Upper lobe of right lung (tissue), 1 donor: ENCODE measurements around the gene NMNAT3. TPM values are rescaled to one million over a fixed set of nuclear protein-coding genes. Genes with fewer than 3 reads are reported as not detected.
"Not testable (repeated sequence)": the region's sequence is repeated elsewhere in the genome, so short reads cannot be mapped to it uniquely, and the experiment has no call there.

Experiments
- ATAC-seq: fragments of 200-7000 bp; cut with Tn5 transposase; one replicate; pipeline ENCODE4 v1.9.1; 2020; ENCODE audit warnings: mild to moderate bottlenecking, moderate library complexity
- DNase-seq: peaks from one replicate; pipeline ENCODE4 v3.0.0-alpha.2; 2020
- H3K27ac ChIP-seq: fragments of 200-600 bp; one replicate; pipeline ENCODE4 v1.8.0; 2022
- H3K27me3 ChIP-seq: fragments of 200-600 bp; one replicate; pipeline ENCODE4 v1.8.0; 2022; ENCODE audit warnings: mild to moderate bottlenecking
- H3K36me3 ChIP-seq: fragments of 200-600 bp; one replicate; pipeline ENCODE4 v1.8.0; 2022
- H3K4me1 ChIP-seq: fragments of 200-600 bp; one replicate; pipeline ENCODE4 v1.8.0; 2022
- H3K4me3 ChIP-seq: fragments of 200-600 bp; one replicate; pipeline ENCODE4 v1.8.0; 2022; ENCODE audit warnings: mild to moderate bottlenecking
- H3K9me3 ChIP-seq: fragments of 200-600 bp; one replicate; pipeline ENCODE4 v1.8.0; 2022
- intact Hi-C: fragments of 100-400 bp; cut with DNase I; formaldehyde crosslinking; loops from one replicate; pipeline ENCODE4 v1.11.0; 2022
- total RNA-seq: library from RNA; stranded (reverse); fragmentation: NEBNext Ultra II Directional; extraction: Animal tissue kit (Norgen Biotek cat#: 25700); gene quantifications from one replicate; pipeline ENCODE4 v1.2.1, GENCODE V29; 2021
- TF ChIP-seq, protein P1 (sequence below): fragments of 200-600 bp; IDR thresholded peaks from one replicate; pipeline ENCODE4 v1.8.0; 2022; ENCODE audit warnings: antibody characterized with exemption
- donor health status: DM: no; HTN: yes; CAD: no; lungs with severe emphysema.

NMNAT3 gene
- total RNA-seq, 1 donor from 2014 or later = 4.6 TPM

DNA sequence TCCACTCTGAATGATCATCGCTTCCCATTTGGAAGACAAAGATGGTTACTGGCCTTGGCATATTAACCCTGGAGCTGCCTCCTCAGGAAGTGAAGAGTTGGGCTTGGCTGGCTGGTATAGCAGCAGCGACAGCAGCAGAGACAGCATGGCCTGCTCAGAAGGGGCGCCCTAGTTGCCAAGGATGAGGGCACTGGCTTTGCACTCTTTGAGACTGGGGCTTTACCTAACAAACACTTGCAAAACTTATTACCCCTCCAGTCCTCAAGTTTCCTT, 69.7 kb downstream of the NMNAT3 start:
- no peaks in the 10 kb centered on the region for H3K36me3 ChIP-seq
- H3K9me3 ChIP-seq = no peaks in the 10 kb centered on the region
- TF ChIP-seq, protein P1, sequence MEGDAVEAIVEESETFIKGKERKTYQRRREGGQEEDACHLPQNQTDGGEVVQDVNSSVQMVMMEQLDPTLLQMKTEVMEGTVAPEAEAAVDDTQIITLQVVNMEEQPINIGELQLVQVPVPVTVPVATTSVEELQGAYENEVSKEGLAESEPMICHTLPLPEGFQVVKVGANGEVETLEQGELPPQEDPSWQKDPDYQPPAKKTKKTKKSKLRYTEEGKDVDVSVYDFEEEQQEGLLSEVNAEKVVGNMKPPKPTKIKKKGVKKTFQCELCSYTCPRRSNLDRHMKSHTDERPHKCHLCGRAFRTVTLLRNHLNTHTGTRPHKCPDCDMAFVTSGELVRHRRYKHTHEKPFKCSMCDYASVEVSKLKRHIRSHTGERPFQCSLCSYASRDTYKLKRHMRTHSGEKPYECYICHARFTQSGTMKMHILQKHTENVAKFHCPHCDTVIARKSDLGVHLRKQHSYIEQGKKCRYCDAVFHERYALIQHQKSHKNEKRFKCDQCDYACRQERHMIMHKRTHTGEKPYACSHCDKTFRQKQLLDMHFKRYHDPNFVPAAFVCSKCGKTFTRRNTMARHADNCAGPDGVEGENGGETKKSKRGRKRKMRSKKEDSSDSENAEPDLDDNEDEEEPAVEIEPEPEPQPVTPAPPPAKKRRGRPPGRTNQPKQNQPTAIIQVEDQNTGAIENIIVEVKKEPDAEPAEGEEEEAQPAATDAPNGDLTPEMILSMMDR = no peak
- ATAC-seq (no peak), DNase-seq (no peak)
- intact Hi-C loops = no loop called here
- H3K27me3 ChIP-seq = no peaks in the 10 kb centered on the region
- no peak overlapping the region for H3K27ac ChIP-seq
- no peak overlapping the region for H3K4me3 ChIP-seq
- no peaks in the 10 kb centered on the region for H3K4me1 ChIP-seq

DNA sequence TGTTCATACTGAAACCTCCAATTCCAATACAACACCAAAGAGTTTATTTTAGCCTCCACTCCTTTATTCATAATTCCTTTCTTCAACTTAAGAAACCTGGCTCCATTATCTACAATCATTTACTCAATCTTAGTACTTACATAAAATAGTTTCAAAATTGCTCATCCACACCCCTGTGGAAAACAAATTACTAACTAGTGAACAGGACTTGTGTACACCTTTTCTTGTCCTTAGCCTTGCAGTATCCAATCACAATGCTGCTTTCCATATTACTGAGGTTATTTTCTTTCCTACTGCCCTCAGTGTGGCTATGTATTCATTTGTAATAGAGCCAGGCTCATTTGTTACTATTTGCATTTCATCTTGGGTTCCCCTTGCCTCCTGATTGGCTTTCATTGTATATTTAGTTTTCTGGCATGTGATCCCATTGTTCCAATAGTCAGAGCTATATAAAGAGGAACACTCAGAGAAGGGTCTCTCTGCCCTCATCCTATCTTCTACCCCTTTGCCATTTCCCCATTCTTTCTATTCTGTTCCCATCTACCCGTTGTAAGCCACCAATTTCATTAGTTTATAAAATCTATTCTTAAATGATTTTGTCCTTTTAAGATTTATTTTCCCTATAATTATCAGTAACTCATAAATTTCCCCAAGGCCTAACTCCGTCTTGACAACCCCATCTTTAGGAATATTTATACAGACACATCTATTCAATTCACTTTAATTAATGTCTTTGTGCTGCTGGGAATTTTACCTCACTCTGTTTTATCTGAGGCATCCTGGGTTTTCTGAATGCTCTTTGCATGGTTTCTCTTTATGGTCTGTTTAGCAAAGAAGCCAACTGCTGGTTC, 70.3 kb downstream of the NMNAT3 start:
- H3K27me3 ChIP-seq = no peaks in the 10 kb centered on the region
- no peaks in the 10 kb centered on the region for H3K4me1 ChIP-seq
- TF ChIP-seq, protein P1 = no peak
- intact Hi-C loops = no loop called here
- no peak for DNase-seq
- H3K9me3 ChIP-seq = no peaks in the 10 kb centered on the region
- H3K4me3 ChIP-seq = no peak overlapping the region
- no peaks in the 10 kb centered on the region for H3K36me3 ChIP-seq
- ATAC-seq = no peak
- H3K27ac ChIP-seq = no peak overlapping the region

DNA sequence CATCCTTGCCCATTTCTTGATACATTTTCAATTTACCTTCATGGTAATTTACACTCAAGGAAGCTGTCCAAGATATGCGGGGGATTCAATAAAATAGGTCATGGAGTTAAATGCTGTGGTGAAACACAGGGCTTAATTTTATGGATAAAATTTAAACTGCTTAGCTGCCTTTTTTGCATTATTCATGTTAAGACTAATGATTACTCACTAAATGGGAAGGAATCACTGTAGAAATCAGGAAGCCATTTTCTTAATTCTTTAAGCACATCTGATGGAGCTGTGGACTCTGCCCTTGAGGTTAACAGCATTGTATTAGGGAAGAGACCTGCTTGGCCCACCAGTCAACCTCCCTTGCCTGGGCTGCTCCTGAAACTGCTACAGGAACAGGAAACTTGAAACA, 75.8 kb downstream of the NMNAT3 start:
- H3K36me3 ChIP-seq = no peaks in the 10 kb centered on the region
- DNase-seq (no peak), ATAC-seq (no peak)
- no peak overlapping the region for H3K27ac ChIP-seq
- TF ChIP-seq, protein P1 = no peak
- H3K27me3 ChIP-seq = no peaks in the 10 kb centered on the region
- no peak overlapping the region for H3K4me3 ChIP-seq
- no peaks in the 10 kb centered on the region for H3K4me1 ChIP-seq
- no peaks in the 10 kb centered on the region for H3K9me3 ChIP-seq
- intact Hi-C loops = no loop called here

DNA sequence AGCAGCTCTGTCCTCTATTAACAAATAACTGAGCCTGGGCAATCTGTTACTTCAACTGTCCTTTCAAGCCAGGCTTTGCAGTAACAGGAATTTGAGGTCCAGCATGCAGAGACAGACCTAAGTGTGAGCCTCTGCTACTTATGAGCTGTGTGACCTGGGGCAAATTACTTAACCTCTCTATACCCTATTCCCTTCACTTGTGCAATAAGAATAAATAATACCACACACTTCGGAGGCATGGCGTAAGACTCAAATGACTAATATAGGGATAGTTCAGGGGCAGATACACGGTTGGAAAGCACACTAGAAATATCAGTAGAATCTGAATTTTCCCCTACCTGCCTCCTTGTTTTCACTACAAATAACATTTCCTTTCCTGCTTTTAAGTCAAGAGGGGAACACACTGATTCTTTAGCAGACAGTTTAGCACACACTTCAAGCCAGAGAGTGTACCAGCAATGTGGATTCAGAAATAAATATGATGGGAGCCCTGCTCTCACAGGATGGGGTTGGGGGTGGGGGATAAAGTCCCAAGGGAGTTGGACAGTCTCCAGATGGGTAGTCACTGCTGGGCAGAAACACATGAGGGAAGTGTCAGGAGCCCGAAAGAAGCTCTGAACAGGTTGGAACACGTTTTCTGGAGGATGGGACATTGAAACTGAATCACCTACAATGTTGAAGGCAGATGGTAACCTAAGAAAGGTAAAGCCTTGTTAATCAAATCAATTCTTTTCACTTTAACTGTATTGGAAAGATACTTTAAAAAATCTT, 76.4 kb downstream of the NMNAT3 start:
- TF ChIP-seq, protein P1 = no peak
- intact Hi-C loops = no loop called here
- H3K4me1 ChIP-seq = no peaks in the 10 kb centered on the region
- H3K4me3 ChIP-seq = no peak overlapping the region
- no peaks in the 10 kb centered on the region for H3K27me3 ChIP-seq
- ATAC-seq (no peak), DNase-seq (no peak)
- H3K9me3 ChIP-seq = no peaks in the 10 kb centered on the region
- no peaks in the 10 kb centered on the region for H3K36me3 ChIP-seq
- H3K27ac ChIP-seq = no peak overlapping the region

DNA sequence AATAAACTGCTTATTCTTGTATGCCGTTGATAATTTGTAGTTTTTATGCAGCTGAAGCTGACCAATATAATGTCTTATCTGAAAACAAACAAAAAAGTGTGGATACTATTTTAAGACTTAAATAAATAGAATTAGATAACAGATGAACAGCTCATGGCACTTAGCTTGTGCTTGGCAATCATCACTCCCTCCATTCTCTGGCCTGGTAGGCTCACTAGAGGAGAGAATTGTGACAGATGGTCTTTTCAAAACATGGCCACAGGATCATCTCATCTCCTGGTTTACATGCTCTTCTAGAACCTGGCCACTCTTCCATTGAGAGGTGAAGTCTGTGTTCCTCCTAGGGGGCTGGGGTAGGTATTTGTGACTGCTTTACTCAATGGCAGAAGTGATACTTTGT, 79.8 kb downstream of the NMNAT3 start:
- ATAC-seq = no peak
- H3K27me3 ChIP-seq = no peaks in the 10 kb centered on the region
- H3K36me3 ChIP-seq = no peaks in the 10 kb centered on the region
- TF ChIP-seq, protein P1 = no peak
- no peak overlapping the region for H3K4me3 ChIP-seq
- H3K4me1 ChIP-seq = no peaks in the 10 kb centered on the region
- no peaks in the 10 kb centered on the region for H3K9me3 ChIP-seq
- DNase-seq = no peak
- no peak overlapping the region for H3K27ac ChIP-seq
- intact Hi-C loops = no loop called here

DNA sequence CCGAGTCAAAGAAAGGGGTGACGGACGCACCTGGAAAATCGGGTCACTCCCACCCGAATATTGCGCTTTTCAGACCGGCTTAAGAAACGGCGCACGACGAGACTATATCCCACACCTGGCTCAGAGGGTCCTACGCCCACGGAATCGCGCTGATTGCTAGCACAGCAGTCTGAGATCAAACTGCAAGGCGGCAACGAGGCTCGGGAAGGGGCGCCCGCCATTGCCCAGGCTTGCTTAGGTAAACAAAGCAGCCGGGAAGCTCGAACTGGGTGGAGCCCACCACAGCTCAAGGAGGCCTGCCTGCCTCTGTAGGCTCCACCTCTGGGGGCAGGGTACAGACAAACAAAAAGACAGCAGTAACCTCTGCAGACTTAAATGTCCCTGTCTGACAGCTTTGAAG, 86.6 kb downstream of the NMNAT3 start:
- H3K27ac ChIP-seq = not testable (repeated sequence)

More for the DNA sequence above, 86.6 kb downstream of the NMNAT3 start:
- H3K27me3 ChIP-seq, DNase-seq, H3K4me1 ChIP-seq, H3K36me3 ChIP-seq, ATAC-seq, H3K4me3 ChIP-seq, intact Hi-C loops, H3K9me3 ChIP-seq: not testable (repeated sequence)
